ENCODE measurements around the gene THSD4. TPM values are rescaled to one million over a fixed set of nuclear protein-coding genes. Genes with fewer than 3 reads are reported as not detected.

Gene THSD4
- total RNA-seq, 1 experiment from 2014 or later, result 0.29 TPM

- H3K27me3 Mint-ChIP-seq (ENCODE audit: insufficient read depth, unreplicated experiment), result no peaks in the 10 kb centered on the region
- Histone ChIP-seq H3K4me3 (ENCODE audit: low read depth, low read length) (no peak overlapping the region), H3K4me1 (peaks cover 24% of the 10 kb centered on the region), H3K27me3 (replicated peaks; ENCODE audit: control insufficient read depth, insufficient read depth, low read length) (no peaks in the 10 kb centered on the region), H3K36me3 (ENCODE audit: control insufficient read depth, insufficient read depth, low read length) (no peaks in the 10 kb centered on the region; the same call in 1 of the 2 replicates), H3K9me3 (no peaks in the 10 kb centered on the region)
- intact Hi-C loops (cut with micrococcal nuclease; ENCODE audit: unreplicated experiment), result no loop called here
- no peak for DNase-seq
- no peak overlapping the region for H3K4me3 Mint-ChIP-seq (ENCODE audit: unreplicated experiment)
- POLR2A ChIA-PET, result no interaction called here
- no peak for TF ChIP-seq CTCF (IDR thresholded peaks at IDR 0.05; ENCODE audit: insufficient read depth in 1 of 2, low read depth in 1 of 2, low read length in 1 of 2, severe bottlenecking in 1 of 2, unreplicated experiment in 1 of 2)
- no TSS peak for BruUV-seq (replicated peaks)
- H3K27ac Mint-ChIP-seq (ENCODE audit: unreplicated experiment), result no peak overlapping the region
- CTCF ChIA-PET, result interaction anchor here (0.5 kb wide), 1 partner anchor 49 kb away, joined by 5 read pairs; no protein-coding TSS in a partner anchor
- no peaks in the 10 kb centered on the region for H3K36me3 Mint-ChIP-seq (ENCODE audit: insufficient read depth, unreplicated experiment)
- H3K4me1 Mint-ChIP-seq (ENCODE audit: low read depth, unreplicated experiment), result peaks cover 27% of the 10 kb centered on the region
- H3K9me3 Mint-ChIP-seq (ENCODE audit: unreplicated experiment), result no peaks in the 10 kb centered on the region
These were observed 677.2 kb downstream of the THSD4 start for GRCh38 chr15:71792521-71792920.

- Mint-ChIP-seq H3K27me3 (ENCODE audit: insufficient read depth, unreplicated experiment) (no peaks in the 10 kb centered on the region), H3K4me1 (ENCODE audit: low read depth, unreplicated experiment) (no peaks in the 10 kb centered on the region), H3K36me3 (ENCODE audit: insufficient read depth, unreplicated experiment) (no peaks in the 10 kb centered on the region), H3K27ac (ENCODE audit: unreplicated experiment) (no peak overlapping the region), H3K4me3 (ENCODE audit: unreplicated experiment) (no peak overlapping the region), H3K9me3 (ENCODE audit: unreplicated experiment) (no peaks in the 10 kb centered on the region)
- no peak for DNase-seq
- CTCF ChIA-PET, result interaction anchor here (1.2 kb wide), 1 partner anchor 55 kb away, joined by 3 read pairs; no protein-coding TSS in a partner anchor
- no peaks in the 10 kb centered on the region for H3K36me3 ChIP-seq (ENCODE audit: control insufficient read depth, insufficient read depth, low read length)
- intact Hi-C loops (cut with micrococcal nuclease; ENCODE audit: unreplicated experiment), result no loop called here
- no peaks in the 10 kb centered on the region for H3K27me3 ChIP-seq (replicated peaks; ENCODE audit: control insufficient read depth, insufficient read depth, low read length)
- H3K9me3 ChIP-seq, result no peaks in the 10 kb centered on the region
- no peak for TF ChIP-seq CTCF (IDR thresholded peaks at IDR 0.05; ENCODE audit: insufficient read depth in 1 of 2, low read depth in 1 of 2, low read length in 1 of 2, severe bottlenecking in 1 of 2, unreplicated experiment in 1 of 2)
- H3K4me3 ChIP-seq (ENCODE audit: low read depth, low read length), result no peak overlapping the region
- POLR2A ChIA-PET, result interaction anchor here (0.5 kb wide), 1 partner anchor 223 kb away, joined by 3 read pairs; no protein-coding TSS in a partner anchor
- H3K4me1 ChIP-seq, result no peaks in the 10 kb centered on the region
- no TSS peak for BruUV-seq (replicated peaks)
These were observed 683.4 kb downstream of the THSD4 start for GRCh38 chr15:71798641-71799040.

GRCh38 chr15:71800190-71800589, 684.9 kb downstream of the THSD4 start:
- no peaks in the 10 kb centered on the region for H3K27me3 ChIP-seq (replicated peaks; ENCODE audit: control insufficient read depth, insufficient read depth, low read length)
- no peak for DNase-seq
- H3K4me3 ChIP-seq (ENCODE audit: low read depth, low read length), result no peak overlapping the region
- Mint-ChIP-seq H3K36me3 (ENCODE audit: insufficient read depth, unreplicated experiment) (no peaks in the 10 kb centered on the region), H3K4me3 (ENCODE audit: unreplicated experiment) (no peak overlapping the region), H3K27ac (ENCODE audit: unreplicated experiment) (no peak overlapping the region), H3K4me1 (ENCODE audit: low read depth, unreplicated experiment) (no peaks in the 10 kb centered on the region), H3K9me3 (ENCODE audit: unreplicated experiment) (no peaks in the 10 kb centered on the region), H3K27me3 (ENCODE audit: insufficient read depth, unreplicated experiment) (no peaks in the 10 kb centered on the region)
- BruUV-seq (replicated peaks), result no TSS peak
- no peaks in the 10 kb centered on the region for H3K36me3 ChIP-seq (ENCODE audit: control insufficient read depth, insufficient read depth, low read length)
- POLR2A ChIA-PET, result no interaction called here
- intact Hi-C loops (cut with micrococcal nuclease; ENCODE audit: unreplicated experiment), result loop anchor here (2.0 to 10.0 kb wide), 4 partner anchors 47 to 685 kb away; partner anchors contain the start of gene THSD4
- no peaks in the 10 kb centered on the region for H3K9me3 ChIP-seq
- TF ChIP-seq CTCF (IDR thresholded peaks at IDR 0.05; ENCODE audit: insufficient read depth in 1 of 2, low read depth in 1 of 2, low read length in 1 of 2, severe bottlenecking in 1 of 2, unreplicated experiment in 1 of 2), result no peak
- no peaks in the 10 kb centered on the region for H3K4me1 ChIP-seq
- CTCF ChIA-PET, result interaction anchor here (0.6 to 1.6 kb wide), 2 partner anchors 56 to 268 kb away, joined by 3 to 9 read pairs; no protein-coding TSS in a partner anchor
